Measurements from ENCODE around the gene NUCB1.

DNA sequence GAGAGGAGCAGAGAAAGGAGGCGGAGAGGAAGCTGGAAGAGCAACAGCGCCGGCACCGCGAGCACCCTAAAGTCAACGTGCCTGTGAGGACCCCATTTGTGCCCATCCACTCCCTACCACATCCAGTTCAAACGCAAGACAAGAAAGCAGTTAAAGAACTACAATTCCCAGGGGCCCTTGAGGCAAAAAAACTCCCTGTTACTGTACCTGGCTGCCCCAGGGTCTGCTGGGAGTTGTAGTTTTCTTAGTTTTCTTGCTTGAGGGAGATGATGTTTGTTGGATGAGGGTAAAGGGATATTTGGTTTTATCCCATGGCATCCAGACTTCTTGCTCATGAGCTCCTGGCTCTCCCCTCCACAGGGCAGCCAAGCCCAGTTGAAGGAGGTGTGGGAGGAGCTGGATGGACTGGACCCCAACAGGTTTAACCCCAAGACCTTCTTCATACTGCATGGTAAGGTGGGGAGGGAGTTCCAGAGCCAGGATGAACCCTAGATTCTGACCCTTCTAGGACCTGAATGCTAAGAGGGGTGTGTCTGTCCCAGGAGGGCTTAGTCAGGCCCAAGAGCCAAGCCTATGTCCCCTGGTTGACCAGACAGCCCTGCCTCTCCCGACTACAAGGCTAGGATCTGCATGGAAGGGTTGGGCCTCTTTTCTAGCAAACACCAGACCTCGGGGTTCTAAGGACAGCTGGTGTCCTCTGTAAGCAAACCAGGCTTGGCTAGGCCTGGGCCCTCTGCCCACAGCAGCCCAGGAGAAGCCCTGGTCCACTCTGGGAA, 13.2 kb downstream of the NUCB1 start:
- TF ChIP-seq POLR2A (IDR thresholded peaks at IDR 0.05; ENCODE audit: low read length) (no peak), GATA1 (IDR thresholded peaks at IDR 0.05; ENCODE audit: low read depth, low read length) (no peak)
